ENCODE data around the gene HSPBAP1. TPM values are rescaled to one million over a fixed set of nuclear protein-coding genes. Genes with fewer than 3 reads are reported as not detected.

HSPBAP1 gene
- total RNA-seq = 14.4 TPM

GRCh38 chr3:122793568-122794416, at the start of gene HSPBAP1:
Gene HSPBAP1 (minus strand): TSS chr3:122793831. CDS start chr3:122793680, 151 bp downstream.

GRCh38 chr3:122794779-122795673, 1.4 kb upstream of the HSPBAP1 start, which contains the start of gene SLC49A4:
Gene SLC49A4 (plus strand): TSS chr3:122795069. CDS start chr3:122795193, 124 bp downstream.

Other genes with a start within 250 kb of the HSPBAP1 start
- gene PARP9, start 229.5 kb downstream of the HSPBAP1 start, total RNA-seq = 4.1 TPM
- 2.8 TPM for gene DTX3L, start 229.5 kb downstream of the HSPBAP1 start, total RNA-seq
- under 0.01 TPM for gene PARP15, start 216.2 kb downstream of the HSPBAP1 start, total RNA-seq
- 8.8 TPM for gene PARP14, start 113.0 kb downstream of the HSPBAP1 start, total RNA-seq
- 30.7 TPM for gene SLC49A4, start 1.2 kb upstream of the HSPBAP1 start, total RNA-seq
- gene SEMA5B, start 233.9 kb upstream of the HSPBAP1 start, total RNA-seq = 28.5 TPM